Psoas muscle (tissue), 8 donors: ENCODE results near the gene ALDH7A1. TPM values are rescaled to one million over a fixed set of nuclear protein-coding genes. Genes with fewer than 3 reads are reported as not detected.

Experiments
- ATAC-seq, 4 donors: fragments of 200-7000 bp; cut with Tn5 transposase; one replicate each; pipeline ENCODE4 v1.9.1; 2020; ENCODE audit warnings: moderate library complexity in 3 of 4, mild to moderate bottlenecking in 2 of 4
- DNase-seq, 2 donors: peaks; one replicate each; pipeline ENCODE4 v3.0.0-alpha.2; 2020
- H3K27ac ChIP-seq: fragments of 200-600 bp; one replicate; pipeline ENCODE4 v1.8.0; 2022
- H3K27me3 ChIP-seq, 3 donors: fragments of 200-600 bp in 1 of 3; one replicate each; pipeline versions ENCODE4 v1.6.1 to v1.8.0; 2013 to 2022; ENCODE audit warnings: low read length in 2 of 3, mild to moderate bottlenecking in 2 of 3, moderate library complexity in 1 of 3; ENCODE audit not compliant: insufficient read depth in 3 of 3
- H3K36me3 ChIP-seq, 2 donors: fragments of 200-600 bp in 1 of 2; one replicate each; pipeline versions ENCODE4 v1.6.1 to v1.8.0; 2013 to 2022; ENCODE audit warnings: low read depth in 1 of 2, mild to moderate bottlenecking in 1 of 2, moderate library complexity in 1 of 2; ENCODE audit not compliant: insufficient read depth in 1 of 2
- H3K4me1 ChIP-seq: fragments of 200-600 bp; one replicate; pipeline ENCODE4 v1.8.0; 2022
- H3K4me3 ChIP-seq: fragments of 200-600 bp; one replicate; pipeline ENCODE4 v1.8.0; 2022; ENCODE audit warnings: mild to moderate bottlenecking
- H3K9me3 ChIP-seq: fragments of 200-600 bp; one replicate; pipeline ENCODE4 v1.8.0; 2022
- CTCF ChIP-seq: fragments of 200-600 bp; IDR thresholded peaks from one replicate; pipeline ENCODE4 v1.8.0; 2022; ENCODE audit warnings: antibody characterized with exemption
- WGBS, 3 donors: extraction: QIAGEN DNeasy Blood & Tissue Kit; methylation state at CpG; one replicate each; pipeline versions ENCODE4 v1.1.6 to v1.1.7; 2013; 5-methylcytosine and 5-hydroxymethylcytosine counted together
- intact Hi-C, 2 donors: fragments of 100-400 bp; cut with DNase I; formaldehyde crosslinking; loops; one replicate each; pipeline versions ENCODE4 v1.11.0 to v1.14.2; 2022
- polyA plus RNA-seq, 3 donors: library from polyadenylated mRNA; stranded (reverse); fragments of 200-250 nt; gene quantifications; one replicate each; pipeline ENCODE4 v1.2.3, GENCODE V29; 2013
- total RNA-seq, 4 donors: library from RNA; stranded (reverse); fragmentation: NEBNext Ultra II Directional in 2 of 4; extraction: Animal tissue kit (Norgen Biotek cat#: 25700) in 2 of 4; gene quantifications; one replicate each; pipeline versions ENCODE4 v1.2.1 to v1.2.4, GENCODE V29; 2021 to 2023
- donor health status: healthy with polysubstance abuse.
- donor health status: DM: no; HTN: no; CAD: no; lungs with moderate emphysema.
- donor health status: Bipolar disorder and iron deficiency.
- donor health status: healthy.
- donor health status: DM: yes; HTN: yes; CAD: no.
- donor health status: DM: no; HTN: no; CAD: no.
- donor health status: DM: no; HTN: no; CAD: no.
- donor health status: DM: yes; HTN: yes; CAD: no.

Gene ALDH7A1
- total and polyA plus RNA-seq, 7 donors: 7.4 to 26.7 (median 8.8) TPM

GRCh38 chr5:126512451-126512850, 82.6 kb downstream of the ALDH7A1 start:
- H3K27ac ChIP-seq: no peak overlapping the region
- no peak for TF ChIP-seq CTCF
- WGBS, 3 donors: 87 to 95% (median 90%) methylated on average over 3 of the region's 3 CpGs
- H3K27me3 ChIP-seq: no peaks in the 10 kb centered on the region
- no peaks in the 10 kb centered on the region for H3K36me3 ChIP-seq
- ATAC-seq: no peak
- no peaks in the 10 kb centered on the region for H3K4me1 ChIP-seq
- DNase-seq: no peak
- H3K4me3 ChIP-seq: no peak overlapping the region
- H3K9me3 ChIP-seq: no peaks in the 10 kb centered on the region
- intact Hi-C loops: no loop called here

- WGBS, 3 donors: 93 to 100% (median 97%) methylated on average over 1 of the region's 1 CpG
- intact Hi-C loops: no loop called here
- no peak overlapping the region for H3K4me3 ChIP-seq
These were observed 83.1 kb downstream of the ALDH7A1 start for GRCh38 chr5:126511961-126512360.

GRCh38 chr5:126509339-126509738, 85.7 kb downstream of the ALDH7A1 start:
- no peak for DNase-seq
- no peaks in the 10 kb centered on the region for H3K4me1 ChIP-seq
- no peaks in the 10 kb centered on the region for H3K9me3 ChIP-seq
- 52 to 81% (median 67%) methylated on average over 5 of the region's 5 CpGs for whole genome bisulfite sequencing, 3 donors
- intact Hi-C loops: no loop called here
- no peaks in the 10 kb centered on the region for H3K36me3 ChIP-seq
- H3K27ac ChIP-seq: no peak overlapping the region
- H3K4me3 ChIP-seq: no peak overlapping the region
- TF ChIP-seq CTCF: no peak
- no peaks in the 10 kb centered on the region for H3K27me3 ChIP-seq
- ATAC-seq: peak in 2 of 4 donors; percentile 29 to 44

More at GRCh38 chr5:126511961-126512360, 83.1 kb downstream of the ALDH7A1 start:
- DNase-seq: no peak
- ATAC-seq: no peak
- H3K36me3 ChIP-seq: no peaks in the 10 kb centered on the region
- H3K4me1 ChIP-seq: no peaks in the 10 kb centered on the region
- H3K27ac ChIP-seq: no peak overlapping the region
- no peak for TF ChIP-seq CTCF
- no peaks in the 10 kb centered on the region for H3K27me3 ChIP-seq
- no peaks in the 10 kb centered on the region for H3K9me3 ChIP-seq

- H3K4me1 ChIP-seq: no peaks in the 10 kb centered on the region
These were observed 86.1 kb downstream of the ALDH7A1 start for GRCh38 chr5:126508962-126509279.

More at GRCh38 chr5:126508962-126509279, 86.1 kb downstream of the ALDH7A1 start:
- peak in 3 of 4 donors; percentile 66 to 78 (median 73) for ATAC-seq
- Histone ChIP-seq H3K27me3 (no peaks in the 10 kb centered on the region), H3K4me3 (no peak overlapping the region), H3K9me3 (no peaks in the 10 kb centered on the region), H3K36me3 (no peaks in the 10 kb centered on the region), H3K27ac (no peak overlapping the region)
- intact Hi-C loops: no loop called here
- no peak for DNase-seq
- no peak for TF ChIP-seq CTCF
